Omental fat pad (tissue), 4 donors: Measurements from ENCODE around the gene SDK2. TPM values are rescaled to one million over a fixed set of nuclear protein-coding genes. Genes with fewer than 3 reads are reported as not detected.

Source experiments
- ATAC-seq: fragments of 150-250 bp; one replicate; pipeline ENCODE4 v1.9.1; 2016; ENCODE audit warnings: mild to moderate bottlenecking, moderate library complexity; ENCODE audit not compliant: low FRiP score
- DNase-seq: peaks from one replicate; pipeline ENCODE4 v3.0.0-alpha.2; 2019; ENCODE audit warnings: low spot score
- total RNA-seq, 4 donors: library from RNA; depleted of rRNA; stranded (reverse); fragments of >200 nt; gene quantifications; one replicate each; pipeline ENCODE4 v1.1.0, GENCODE V29; 2016
- TF ChIP-seq, protein P1 (sequence below), 3 donors: fragments of 450-650 bp; IDR thresholded peaks; one replicate each; pipeline ENCODE4 v1.5.1; 2016 to 2017; ENCODE audit warnings: antibody characterized with exemption in 3 of 3, mild to moderate bottlenecking in 3 of 3, moderate library complexity in 2 of 3

The SDK2 gene
- total RNA-seq, 4 donors from 2014 or later, result 0.46 to 1.4 (median 0.64) TPM

DNA sequence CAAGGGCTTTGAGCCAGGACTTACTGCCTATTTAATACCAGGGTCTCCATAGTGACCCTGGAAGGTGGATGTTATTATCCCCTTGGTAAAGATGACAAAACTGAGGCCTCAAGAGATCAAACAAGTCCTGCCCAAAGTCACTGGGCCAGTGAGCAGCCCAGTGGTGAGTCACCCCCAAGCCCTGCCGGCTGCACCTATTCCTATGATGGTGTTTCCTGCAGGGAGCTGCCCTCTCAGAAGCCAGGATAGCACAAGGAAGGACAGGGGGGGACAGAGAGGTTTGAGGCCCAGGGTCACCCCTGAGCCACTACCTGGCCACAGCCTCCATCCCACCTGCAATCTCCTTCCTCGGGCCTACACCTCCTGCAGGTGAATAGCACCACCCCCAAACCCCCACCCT lies 90.9 kb downstream of the SDK2 start:
- ATAC-seq (no peak), DNase-seq (no peak)
- TF ChIP-seq, protein P1, sequence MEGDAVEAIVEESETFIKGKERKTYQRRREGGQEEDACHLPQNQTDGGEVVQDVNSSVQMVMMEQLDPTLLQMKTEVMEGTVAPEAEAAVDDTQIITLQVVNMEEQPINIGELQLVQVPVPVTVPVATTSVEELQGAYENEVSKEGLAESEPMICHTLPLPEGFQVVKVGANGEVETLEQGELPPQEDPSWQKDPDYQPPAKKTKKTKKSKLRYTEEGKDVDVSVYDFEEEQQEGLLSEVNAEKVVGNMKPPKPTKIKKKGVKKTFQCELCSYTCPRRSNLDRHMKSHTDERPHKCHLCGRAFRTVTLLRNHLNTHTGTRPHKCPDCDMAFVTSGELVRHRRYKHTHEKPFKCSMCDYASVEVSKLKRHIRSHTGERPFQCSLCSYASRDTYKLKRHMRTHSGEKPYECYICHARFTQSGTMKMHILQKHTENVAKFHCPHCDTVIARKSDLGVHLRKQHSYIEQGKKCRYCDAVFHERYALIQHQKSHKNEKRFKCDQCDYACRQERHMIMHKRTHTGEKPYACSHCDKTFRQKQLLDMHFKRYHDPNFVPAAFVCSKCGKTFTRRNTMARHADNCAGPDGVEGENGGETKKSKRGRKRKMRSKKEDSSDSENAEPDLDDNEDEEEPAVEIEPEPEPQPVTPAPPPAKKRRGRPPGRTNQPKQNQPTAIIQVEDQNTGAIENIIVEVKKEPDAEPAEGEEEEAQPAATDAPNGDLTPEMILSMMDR (IDR thresholded peaks at IDR 0.05), result no peak

DNA sequence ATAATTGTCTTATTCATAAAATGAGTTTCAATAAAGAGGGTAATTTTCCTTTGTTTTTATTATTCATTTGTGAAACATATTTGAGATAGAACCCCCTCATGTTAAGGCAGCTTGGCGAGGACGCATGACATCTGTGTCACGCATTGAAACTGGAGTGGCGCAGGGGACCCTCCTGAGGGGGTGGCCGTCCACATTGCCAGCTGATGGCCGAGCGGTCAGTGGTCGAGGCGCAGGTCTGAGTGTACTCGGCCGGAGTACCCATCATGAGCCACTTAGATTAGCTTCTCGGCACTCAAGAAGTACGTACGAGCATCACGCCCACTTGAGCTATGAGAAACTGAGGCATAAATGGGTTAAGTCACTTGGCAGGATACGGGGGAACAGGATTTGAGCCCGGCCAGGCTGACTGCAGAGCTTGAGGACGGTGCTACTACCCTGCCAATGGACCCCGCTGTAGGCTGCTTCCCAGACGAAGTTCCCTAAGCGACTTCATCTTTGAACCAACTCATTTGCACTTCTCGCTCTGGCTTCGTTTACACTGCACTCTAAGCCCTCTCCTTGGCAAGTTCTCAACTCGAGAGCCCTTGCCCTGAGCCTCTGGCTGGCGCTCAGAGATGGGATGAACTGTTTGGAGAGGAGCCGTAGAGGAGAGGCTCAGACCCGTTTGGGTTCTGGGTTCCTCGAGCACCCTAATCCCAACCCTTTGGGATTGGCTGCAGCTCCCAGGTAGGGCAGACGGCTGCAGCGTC lies 91.8 kb downstream of the SDK2 start:
- ATAC-seq, result no peak

DNA sequence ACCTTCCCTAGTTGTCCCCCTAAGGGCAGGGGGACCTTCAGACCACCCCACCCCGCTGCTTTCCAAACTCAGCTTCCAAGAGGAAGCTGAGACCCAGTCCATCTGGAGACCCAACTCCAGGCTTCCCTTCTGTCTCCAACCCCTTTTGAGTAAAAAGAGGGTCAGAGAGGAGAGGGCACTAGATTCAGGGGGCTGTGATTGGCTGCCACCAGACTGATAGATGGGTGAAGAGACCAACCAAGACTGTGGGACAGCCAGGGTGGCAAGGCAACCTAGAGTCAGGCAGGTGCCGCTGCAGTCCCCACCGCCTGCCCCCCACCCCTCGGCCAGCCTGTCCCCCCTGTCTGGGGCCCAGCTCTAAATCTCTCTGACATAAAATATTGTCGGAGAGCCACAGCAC lies 92.5 kb downstream of the SDK2 start:
- TF ChIP-seq, protein P1 (IDR thresholded peaks at IDR 0.05), result no peak
- DNase-seq (no peak), ATAC-seq (no peak)

More for the DNA sequence above, 91.8 kb downstream of the SDK2 start:
- DNase-seq, result no peak
- TF ChIP-seq, protein P1 (IDR thresholded peaks at IDR 0.05), result no peak

DNA sequence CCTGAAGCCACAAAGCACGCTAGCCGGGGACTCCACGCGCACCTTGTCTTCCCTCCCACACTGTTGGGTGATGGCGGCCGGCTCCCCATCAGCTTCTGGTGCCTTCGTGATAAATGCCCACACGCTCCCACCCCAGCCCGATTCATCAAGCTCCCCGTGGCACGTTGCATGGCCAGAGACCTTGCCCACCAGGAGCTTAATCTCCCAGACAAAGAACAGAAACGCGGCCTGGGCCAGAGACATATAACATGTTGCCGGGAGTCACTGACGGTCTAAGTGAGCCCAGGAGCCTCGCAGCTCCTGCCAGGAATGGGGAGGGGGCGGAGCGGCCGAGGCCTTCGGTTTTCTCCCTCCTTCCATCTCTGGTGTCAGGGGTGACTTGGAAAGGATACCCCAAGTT lies 93.1 kb downstream of the SDK2 start:
- TF ChIP-seq, protein P1 (IDR thresholded peaks at IDR 0.05), result no peak
- no peak for ATAC-seq
- DNase-seq, result no peak

DNA sequence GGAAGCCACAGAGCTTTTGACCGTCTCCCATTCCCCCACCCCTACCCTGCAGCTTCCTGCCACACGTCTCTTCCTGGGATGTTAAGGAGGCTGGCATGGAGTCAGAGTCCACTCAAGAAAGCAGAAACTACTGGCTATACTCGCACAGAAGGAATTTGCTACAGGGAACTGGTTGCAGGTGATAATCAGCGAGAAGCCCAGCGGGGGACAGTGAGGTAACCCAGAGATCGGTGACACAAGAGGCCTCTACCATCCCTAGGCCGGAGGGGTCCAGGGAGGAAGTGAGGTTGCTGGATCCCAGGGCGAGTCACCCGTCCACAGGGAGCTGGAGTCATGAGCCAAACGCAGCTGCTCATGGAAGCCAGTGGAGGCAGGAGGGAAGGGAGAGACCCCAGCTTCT lies 93.7 kb downstream of the SDK2 start:
- ATAC-seq, result no peak
- TF ChIP-seq, protein P1 (IDR thresholded peaks at IDR 0.05), result no peak
- no peak for DNase-seq

DNA sequence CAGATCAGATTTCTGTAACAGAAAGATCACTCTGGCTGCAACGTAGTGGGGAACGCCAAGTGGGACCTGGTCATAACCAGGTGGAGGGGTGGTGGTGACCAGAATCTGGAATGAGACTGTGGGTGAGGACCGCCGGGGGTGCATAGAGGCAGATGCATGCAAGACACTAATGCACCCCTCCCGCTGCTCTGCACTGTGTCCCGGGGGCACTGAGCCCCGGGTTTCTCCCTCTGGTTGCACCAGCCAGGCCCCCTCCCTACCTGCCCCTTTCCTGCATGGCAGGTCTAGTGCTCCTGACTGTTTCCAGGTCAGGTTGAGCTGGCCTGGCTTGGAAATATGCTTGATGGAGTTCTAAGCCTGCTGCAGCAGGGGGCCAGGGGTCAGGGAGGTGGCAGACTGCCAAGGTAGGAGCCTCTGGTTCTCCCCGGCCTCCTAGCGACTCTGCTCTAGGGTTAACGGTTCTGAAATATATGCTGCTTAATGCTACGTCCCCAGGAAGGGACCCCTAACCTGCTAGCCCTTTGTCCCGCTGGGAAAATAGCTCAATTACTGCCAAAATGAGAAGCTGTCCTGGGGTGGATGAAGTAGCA lies 94.3 kb downstream of the SDK2 start:
- TF ChIP-seq, protein P1 (IDR thresholded peaks at IDR 0.05), result no peak
- ATAC-seq, result no peak

More for the DNA sequence above, 94.3 kb downstream of the SDK2 start:
- no peak for DNase-seq
